Osteoblast (primary cell): ENCODE results near the gene DTX3L. TPM values are rescaled to one million over a fixed set of nuclear protein-coding genes. Genes with fewer than 3 reads are reported as not detected.
A peak's percentile ranks its signal among the peaks of the same experiment; 100 is the strongest.

Experiments
- DNase-seq: peaks from one replicate; pipeline ENCODE4 v3.0.0; 2011; ENCODE audit warnings: low spot score, mixed read lengths; ENCODE audit not compliant: insufficient read length; ENCODE audit errors: missing footprints
- H2AFZ ChIP-seq: 2 replicates; pipeline ENCODE4 v1.6.0; 2011; ENCODE audit warnings: mild to moderate bottlenecking, low read length
- H3K27ac ChIP-seq: 2 replicates; pipeline ENCODE4 v1.5.1; 2011; ENCODE audit warnings: mild to moderate bottlenecking, low read depth, low read length, moderate library complexity
- H3K27me3 ChIP-seq: 2 replicates; pipeline ENCODE4 v1.6.0; 2012; ENCODE audit warnings: mild to moderate bottlenecking, control low read depth, inconsistent platforms, low read length, moderate library complexity; ENCODE audit not compliant: insufficient read depth
- H3K36me3 ChIP-seq: 2 replicates; pipeline ENCODE4 v1.5.1; 2011; ENCODE audit warnings: mild to moderate bottlenecking, low read length, control low read depth, moderate library complexity; ENCODE audit not compliant: insufficient read depth
- H3K4me1 ChIP-seq: 2 replicates; pipeline ENCODE4 v1.5.1; 2011; ENCODE audit warnings: mild to moderate bottlenecking, low read length, control low read depth, moderate library complexity; ENCODE audit not compliant: insufficient read depth
- H3K4me2 ChIP-seq: 2 replicates; pipeline ENCODE4 v1.6.0; 2011; ENCODE audit warnings: mild to moderate bottlenecking, low read length; ENCODE audit not compliant: insufficient read depth
- H3K4me3 ChIP-seq: fragments of 200-600 bp; sonication (generic); 3 replicates; pipeline ENCODE4 v1.5.1; 2012; ENCODE audit warnings: mild to moderate bottlenecking, low read length, inconsistent platforms; ENCODE audit not compliant: insufficient read depth
- H3K79me2 ChIP-seq: 2 replicates; pipeline ENCODE4 v1.6.0; 2012; ENCODE audit warnings: mild to moderate bottlenecking, low read length, control low read depth, inconsistent platforms; ENCODE audit not compliant: insufficient read depth
- H3K9me3 ChIP-seq: 2 replicates; pipeline ENCODE4 v1.5.1; 2011; ENCODE audit warnings: low read depth, low read length, control low read depth
- H4K20me1 ChIP-seq: 2 replicates; pipeline ENCODE4 v1.6.0; 2012; ENCODE audit warnings: mild to moderate bottlenecking, low read length, control low read depth; ENCODE audit not compliant: insufficient read depth
- total RNA-seq: library from RNA; depleted of rRNA; stranded (reverse); fragments of >200 nt; gene quantifications from 2 replicates; pipeline ENCODE4 v1.2.3, GENCODE V29; 2012
- TF ChIP-seq, protein P1 (sequence below): IDR thresholded peaks from 2 replicates; pipeline ENCODE4 v1.5.1; 2011; ENCODE audit warnings: mild to moderate bottlenecking, low read depth, low read length, moderate library complexity; ENCODE audit errors: extremely low read depth

The DTX3L gene
- total RNA-seq, 1 donor: 33.7 TPM

DNA sequence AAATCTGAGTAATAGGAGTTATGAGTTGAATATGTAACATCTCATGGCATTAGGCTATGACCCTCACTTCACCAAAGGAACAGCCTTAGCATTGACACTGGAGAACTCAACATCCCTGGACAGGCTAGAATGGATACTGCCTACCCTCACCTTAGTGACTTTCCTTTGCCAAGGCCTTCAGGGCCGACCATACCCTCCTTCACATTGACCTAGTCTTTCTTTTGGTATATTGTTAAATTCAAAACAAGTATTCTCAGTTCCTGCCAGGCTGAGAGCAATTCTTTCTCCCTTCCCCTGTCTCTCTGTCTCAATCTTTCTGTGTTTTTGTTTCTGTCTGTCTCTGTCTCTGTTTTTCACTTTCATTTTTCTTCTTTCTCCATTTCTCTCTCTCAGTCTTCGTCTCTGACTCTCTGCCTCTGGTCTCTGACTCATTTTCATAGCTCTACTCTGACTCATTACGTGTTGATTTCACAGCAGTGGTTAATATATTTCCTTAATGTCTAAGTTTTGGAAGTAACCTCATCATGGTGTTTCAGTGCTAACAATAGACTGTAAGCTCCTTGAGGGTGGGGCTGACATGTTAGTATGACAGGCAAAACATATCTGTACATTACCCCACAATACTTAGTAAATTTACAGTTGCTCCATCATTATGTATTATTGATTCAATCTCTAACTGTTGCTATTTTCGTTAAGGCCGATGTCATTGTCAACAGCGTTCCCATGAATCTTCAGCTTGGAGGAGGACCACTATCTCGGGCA is 45.8 kb downstream of the DTX3L start:
- DNase-seq: peak; percentile 88
- H3K9me3 ChIP-seq: no peaks in the 10 kb centered on the region
- H3K79me2 ChIP-seq: no peaks in the 10 kb centered on the region
- H2AFZ ChIP-seq: peak overlapping the region; percentile 88
- peaks cover 5% of the 10 kb centered on the region for H3K4me1 ChIP-seq
- no peaks in the 10 kb centered on the region for H3K36me3 ChIP-seq
- H3K27me3 ChIP-seq: no peaks in the 10 kb centered on the region
- peak overlapping the region; percentile 35 for H3K4me3 ChIP-seq
- TF ChIP-seq, protein P1, sequence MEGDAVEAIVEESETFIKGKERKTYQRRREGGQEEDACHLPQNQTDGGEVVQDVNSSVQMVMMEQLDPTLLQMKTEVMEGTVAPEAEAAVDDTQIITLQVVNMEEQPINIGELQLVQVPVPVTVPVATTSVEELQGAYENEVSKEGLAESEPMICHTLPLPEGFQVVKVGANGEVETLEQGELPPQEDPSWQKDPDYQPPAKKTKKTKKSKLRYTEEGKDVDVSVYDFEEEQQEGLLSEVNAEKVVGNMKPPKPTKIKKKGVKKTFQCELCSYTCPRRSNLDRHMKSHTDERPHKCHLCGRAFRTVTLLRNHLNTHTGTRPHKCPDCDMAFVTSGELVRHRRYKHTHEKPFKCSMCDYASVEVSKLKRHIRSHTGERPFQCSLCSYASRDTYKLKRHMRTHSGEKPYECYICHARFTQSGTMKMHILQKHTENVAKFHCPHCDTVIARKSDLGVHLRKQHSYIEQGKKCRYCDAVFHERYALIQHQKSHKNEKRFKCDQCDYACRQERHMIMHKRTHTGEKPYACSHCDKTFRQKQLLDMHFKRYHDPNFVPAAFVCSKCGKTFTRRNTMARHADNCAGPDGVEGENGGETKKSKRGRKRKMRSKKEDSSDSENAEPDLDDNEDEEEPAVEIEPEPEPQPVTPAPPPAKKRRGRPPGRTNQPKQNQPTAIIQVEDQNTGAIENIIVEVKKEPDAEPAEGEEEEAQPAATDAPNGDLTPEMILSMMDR: no peak
- H3K27ac ChIP-seq: peak overlapping the region; percentile 78
- H4K20me1 ChIP-seq: no peaks in the 10 kb centered on the region
- H3K4me2 ChIP-seq: peak overlapping the region; percentile 74

GRCh38 chr3:122612696-122613095 is 48.6 kb downstream of the DTX3L start:
- Histone ChIP-seq H4K20me1 (no peaks in the 10 kb centered on the region), H3K4me3 (no peak overlapping the region), H3K27ac (no peak overlapping the region), H3K27me3 (peaks cover 8% of the 10 kb centered on the region), H3K9me3 (no peaks in the 10 kb centered on the region), H2AFZ (no peak overlapping the region), H3K4me1 (peaks cover 5% of the 10 kb centered on the region), H3K79me2 (no peaks in the 10 kb centered on the region), H3K4me2 (no peak overlapping the region), H3K36me3 (no peaks in the 10 kb centered on the region)
- TF ChIP-seq, protein P1: no peak
- no peak for DNase-seq

GRCh38 chr3:122615303-122615702 is 51.2 kb downstream of the DTX3L start:
- no peak for DNase-seq
- Histone ChIP-seq H2AFZ (no peak overlapping the region), H3K4me3 (no peak overlapping the region), H3K9me3 (no peaks in the 10 kb centered on the region), H3K4me2 (no peak overlapping the region), H3K4me1 (no peaks in the 10 kb centered on the region), H3K36me3 (no peaks in the 10 kb centered on the region), H3K27ac (no peak overlapping the region), H3K27me3 (peaks cover 13% of the 10 kb centered on the region), H4K20me1 (no peaks in the 10 kb centered on the region), H3K79me2 (no peaks in the 10 kb centered on the region)
- TF ChIP-seq, protein P1: no peak

GRCh38 chr3:122618614-122619013 is 54.5 kb downstream of the DTX3L start:
- H3K36me3 ChIP-seq: no peaks in the 10 kb centered on the region
- H4K20me1 ChIP-seq: no peaks in the 10 kb centered on the region
- TF ChIP-seq, protein P1: no peak
- no peaks in the 10 kb centered on the region for H3K4me1 ChIP-seq
- no peak overlapping the region for H3K4me3 ChIP-seq
- H3K27me3 ChIP-seq: peaks cover 13% of the 10 kb centered on the region
- no peaks in the 10 kb centered on the region for H3K9me3 ChIP-seq
- H3K79me2 ChIP-seq: no peaks in the 10 kb centered on the region
- no peak overlapping the region for H3K4me2 ChIP-seq
- no peak for DNase-seq
- no peak overlapping the region for H2AFZ ChIP-seq
- no peak overlapping the region for H3K27ac ChIP-seq
